Myocyte (in vitro differentiated cells): ENCODE data around the gene ASPHD1. TPM values are rescaled to one million over a fixed set of nuclear protein-coding genes. Genes with fewer than 3 reads are reported as not detected.
"Not testable (repeated sequence)": the region's sequence is repeated elsewhere in the genome, so short reads cannot be mapped to it uniquely, and the experiment has no call there.

Experiments
- DNase-seq: peaks from one replicate; pipeline ENCODE4 v3.0.0-alpha.2; 2012; ENCODE audit warnings: low read depth
- polyA plus RNA-seq: library from polyadenylated mRNA; unstranded; fragments of >200 nt; gene quantifications from one replicate; pipeline ENCODE4 v1.2.1, GENCODE V29; 2012; ENCODE audit warnings: missing spikeins
- total RNA-seq: library from RNA; depleted of rRNA; stranded (reverse); fragments of >200 nt; gene quantifications from 2 replicates; pipeline ENCODE4 v1.2.3, GENCODE V29; 2014

ASPHD1 gene
- 3.9 and 4.0 TPM in 2 replicates for total RNA-seq
- 2.5 TPM for polyA plus RNA-seq

GRCh38 chr16:29900102-29900887 is at the start of gene ASPHD1:
Gene ASPHD1, plus strand, starts transcription at chr16:29900488. Its CDS starts 484 bp downstream, at chr16:29900972.
- DNase-seq = peak; percentile 72

GRCh38 chr16:29850998-29851397 is 49.3 kb upstream of the ASPHD1 start:
- DNase-seq = no peak

- no peak for DNase-seq
Measured at GRCh38 chr16:29852654-29853053, 47.6 kb upstream of the ASPHD1 start.

GRCh38 chr16:29854520-29855100 is 45.7 kb upstream of the ASPHD1 start:
- no peak for DNase-seq

GRCh38 chr16:29857133-29857760 is 43.0 kb upstream of the ASPHD1 start:
- DNase-seq = peak; percentile 86

- no peak for DNase-seq
Measured at GRCh38 chr16:29858149-29858849, 42.0 kb upstream of the ASPHD1 start.

- no peak for DNase-seq
Measured at GRCh38 chr16:29858974-29859373, 41.3 kb upstream of the ASPHD1 start.

GRCh38 chr16:29860218-29860617 is 40.1 kb upstream of the ASPHD1 start:
- no peak for DNase-seq

- peak; percentile 35 for DNase-seq
Measured at GRCh38 chr16:29862383-29862883, 37.9 kb upstream of the ASPHD1 start.

GRCh38 chr16:29862884-29863668 is 37.2 kb upstream of the ASPHD1 start, which contains the start of gene CDIPT:
Gene CDIPT, minus strand, starts transcription at chr16:29863226. Its CDS starts 369 bp downstream, at chr16:29862857.
- DNase-seq = peak; percentile 97

GRCh38 chr16:29863669-29863984 is 36.7 kb upstream of the ASPHD1 start:
- DNase-seq = no peak

GRCh38 chr16:29864205-29864604 is 36.1 kb upstream of the ASPHD1 start:
- DNase-seq = no peak

- no peak for DNase-seq
Measured at GRCh38 chr16:29868396-29869009, 31.8 kb upstream of the ASPHD1 start.

GRCh38 chr16:29869067-29869466 is 31.2 kb upstream of the ASPHD1 start:
- DNase-seq = not testable (repeated sequence)

GRCh38 chr16:29871822-29872546 is 28.3 kb upstream of the ASPHD1 start:
- DNase-seq = no peak

GRCh38 chr16:29873319-29873718 is 27.0 kb upstream of the ASPHD1 start:
- DNase-seq = no peak

GRCh38 chr16:29875206-29875605 is 25.1 kb upstream of the ASPHD1 start:
- no peak for DNase-seq

- no peak for DNase-seq
Measured at GRCh38 chr16:29876217-29876593, 24.1 kb upstream of the ASPHD1 start.

GRCh38 chr16:29876594-29877249 is 23.6 kb upstream of the ASPHD1 start:
- no peak for DNase-seq
